ENCODE results near the gene IRAK1. TPM values are rescaled to one million over a fixed set of nuclear protein-coding genes. Genes with fewer than 3 reads are reported as not detected.
A peak's percentile ranks its signal among the peaks of the same experiment; 100 is the strongest.

IRAK1 gene
- total and polyA plus RNA-seq, 9 of the 15 experiments (the other 6 are each of a cell fraction or from before 2014, with no cell fraction given) = 11.6 to 261 (median 91.6) TPM

DNA sequence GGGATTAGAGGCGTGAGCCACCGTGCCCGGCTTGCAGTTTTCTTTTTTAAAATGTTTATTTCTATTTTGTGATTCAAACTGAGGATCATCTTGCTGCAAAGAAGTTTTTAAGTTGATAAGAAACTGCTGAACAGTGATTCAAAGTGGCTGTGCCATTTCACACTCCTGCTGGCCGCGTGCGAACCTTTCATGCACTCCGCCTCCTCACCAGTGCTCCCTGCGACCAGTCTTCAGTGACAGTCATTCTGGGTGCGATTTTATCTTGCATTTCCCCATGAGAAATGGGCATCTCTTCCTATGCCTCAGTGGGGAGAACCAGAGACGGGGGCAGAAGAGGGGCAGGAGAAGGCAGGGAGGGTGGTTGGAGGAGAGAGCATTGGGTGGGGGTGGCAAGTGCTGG is 25.7 kb downstream of the IRAK1 start:
- in situ Hi-C loops (cut with MboI) = no loop called here

More for the DNA sequence above, 25.7 kb downstream of the IRAK1 start:
- H3K27ac ChIP-seq (ENCODE audit: extremely low read depth, low read depth, low read length) = no peak overlapping the region
- CTCF ChIA-PET (ENCODE audit: low intra/inter-chr PET ratio) = no interaction called here
- no peaks in the 10 kb centered on the region for H4K20me1 ChIP-seq (replicated peaks; ENCODE audit: control insufficient read depth, insufficient read depth, low read length)
- H3K9me3 ChIP-seq (replicated peaks; ENCODE audit: control insufficient read depth, insufficient read depth, low read depth, low read length) = no peaks in the 10 kb centered on the region
- no peak overlapping the region for H3K4me2 ChIP-seq (ENCODE audit: insufficient read depth, low read length)
- WGBS (ENCODE audit: insufficient coverage, low coverage, missing lambda C conversion rate) = 53% methylated on average over 10 of the region's 10 CpGs
- BruUV-seq (replicated peaks) = no TSS peak
- no peak overlapping the region for H2AFZ ChIP-seq (ENCODE audit: low read depth, low read length)
- POLR2A ChIA-PET = no interaction called here
- H3K9me1 ChIP-seq (ENCODE audit: control insufficient read depth, insufficient read depth, low read length) = no peaks in the 10 kb centered on the region
- intact Hi-C loops (cut with micrococcal nuclease) = no loop called here
- H3K36me3 ChIP-seq (ENCODE audit: control insufficient read depth, insufficient read depth, low read length) = no peaks in the 10 kb centered on the region
- TF ChIP-seq EGR1 (conservative IDR thresholded peaks at IDR 0.05) = 0 out of 2 replicates have a peak, but pooled peaks have one; percentile 10
- TF ChIP-seq, protein P1, sequence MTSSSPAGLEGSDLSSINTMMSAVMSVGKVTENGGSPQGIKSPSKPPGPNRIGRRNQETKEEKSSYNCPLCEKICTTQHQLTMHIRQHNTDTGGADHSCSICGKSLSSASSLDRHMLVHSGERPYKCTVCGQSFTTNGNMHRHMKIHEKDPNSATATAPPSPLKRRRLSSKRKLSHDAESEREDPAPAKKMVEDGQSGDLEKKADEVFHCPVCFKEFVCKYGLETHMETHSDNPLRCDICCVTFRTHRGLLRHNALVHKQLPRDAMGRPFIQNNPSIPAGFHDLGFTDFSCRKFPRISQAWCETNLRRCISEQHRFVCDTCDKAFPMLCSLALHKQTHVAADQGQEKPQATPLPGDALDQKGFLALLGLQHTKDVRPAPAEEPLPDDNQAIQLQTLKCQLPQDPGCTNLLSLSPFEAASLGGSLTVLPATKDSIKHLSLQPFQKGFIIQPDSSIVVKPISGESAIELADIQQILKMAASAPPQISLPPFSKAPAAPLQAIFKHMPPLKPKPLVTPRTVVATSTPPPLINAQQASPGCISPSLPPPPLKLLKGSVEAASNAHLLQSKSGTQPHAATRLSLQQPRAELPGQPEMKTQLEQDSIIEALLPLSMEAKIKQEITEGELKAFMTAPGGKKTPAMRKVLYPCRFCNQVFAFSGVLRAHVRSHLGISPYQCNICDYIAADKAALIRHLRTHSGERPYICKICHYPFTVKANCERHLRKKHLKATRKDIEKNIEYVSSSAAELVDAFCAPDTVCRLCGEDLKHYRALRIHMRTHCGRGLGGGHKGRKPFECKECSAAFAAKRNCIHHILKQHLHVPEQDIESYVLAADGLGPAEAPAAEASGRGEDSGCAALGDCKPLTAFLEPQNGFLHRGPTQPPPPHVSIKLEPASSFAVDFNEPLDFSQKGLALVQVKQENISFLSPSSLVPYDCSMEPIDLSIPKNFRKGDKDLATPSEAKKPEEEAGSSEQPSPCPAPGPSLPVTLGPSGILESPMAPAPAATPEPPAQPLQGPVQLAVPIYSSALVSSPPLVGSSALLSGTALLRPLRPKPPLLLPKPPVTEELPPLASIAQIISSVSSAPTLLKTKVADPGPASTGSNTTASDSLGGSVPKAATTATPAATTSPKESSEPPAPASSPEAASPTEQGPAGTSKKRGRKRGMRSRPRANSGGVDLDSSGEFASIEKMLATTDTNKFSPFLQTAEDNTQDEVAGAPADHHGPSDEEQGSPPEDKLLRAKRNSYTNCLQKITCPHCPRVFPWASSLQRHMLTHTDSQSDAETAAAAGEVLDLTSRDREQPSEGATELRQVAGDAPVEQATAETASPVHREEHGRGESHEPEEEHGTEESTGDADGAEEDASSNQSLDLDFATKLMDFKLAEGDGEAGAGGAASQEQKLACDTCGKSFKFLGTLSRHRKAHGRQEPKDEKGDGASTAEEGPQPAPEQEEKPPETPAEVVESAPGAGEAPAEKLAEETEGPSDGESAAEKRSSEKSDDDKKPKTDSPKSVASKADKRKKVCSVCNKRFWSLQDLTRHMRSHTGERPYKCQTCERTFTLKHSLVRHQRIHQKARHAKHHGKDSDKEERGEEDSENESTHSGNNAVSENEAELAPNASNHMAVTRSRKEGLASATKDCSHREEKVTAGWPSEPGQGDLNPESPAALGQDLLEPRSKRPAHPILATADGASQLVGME (CRISPR knock-in tag; IDR thresholded peaks at IDR 0.05) = no peak
- peak; percentile 72 for TF ChIP-seq ZNF263 (CRISPR knock-in tag; IDR thresholded peaks at IDR 0.05; ENCODE audit: borderline replicate concordance)
- no peak for TF ChIP-seq THRB (CRISPR knock-in tag; conservative IDR thresholded peaks at IDR 0.05)
- TF ChIP-seq, protein P2, sequence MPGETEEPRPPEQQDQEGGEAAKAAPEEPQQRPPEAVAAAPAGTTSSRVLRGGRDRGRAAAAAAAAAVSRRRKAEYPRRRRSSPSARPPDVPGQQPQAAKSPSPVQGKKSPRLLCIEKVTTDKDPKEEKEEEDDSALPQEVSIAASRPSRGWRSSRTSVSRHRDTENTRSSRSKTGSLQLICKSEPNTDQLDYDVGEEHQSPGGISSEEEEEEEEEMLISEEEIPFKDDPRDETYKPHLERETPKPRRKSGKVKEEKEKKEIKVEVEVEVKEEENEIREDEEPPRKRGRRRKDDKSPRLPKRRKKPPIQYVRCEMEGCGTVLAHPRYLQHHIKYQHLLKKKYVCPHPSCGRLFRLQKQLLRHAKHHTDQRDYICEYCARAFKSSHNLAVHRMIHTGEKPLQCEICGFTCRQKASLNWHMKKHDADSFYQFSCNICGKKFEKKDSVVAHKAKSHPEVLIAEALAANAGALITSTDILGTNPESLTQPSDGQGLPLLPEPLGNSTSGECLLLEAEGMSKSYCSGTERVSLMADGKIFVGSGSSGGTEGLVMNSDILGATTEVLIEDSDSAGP (CRISPR knock-in tag; IDR thresholded peaks at IDR 0.05) = no peak
- no peak overlapping the region for H3K4me3 ChIP-seq
- FAIRE-seq (no peak), DNase-seq (ENCODE audit: extremely low read depth in 1 of 4, low spot score in 3 of 4) (no peak), ATAC-seq (no peak)
- H3K27me3 ChIP-seq (ENCODE audit: control insufficient read depth in 2 of 2, insufficient read depth in 2 of 2, low read length in 2 of 2) = no peaks in the 10 kb centered on the region
- no peaks in the 10 kb centered on the region for H3K79me2 ChIP-seq (ENCODE audit: control insufficient read depth, insufficient read depth, low read length)
- H3K4me1 ChIP-seq (replicated peaks in 1 of 2; ENCODE audit: control insufficient read depth in 2 of 2, insufficient read depth in 2 of 2, low read length in 2 of 2) = peaks cover 0 to 15% of the 10 kb centered on the region in 2 experiments; a peak in 3 of 5 replicates
- H3K9ac ChIP-seq (ENCODE audit: insufficient read depth in 1 of 2, low read depth in 2 of 2, low read length in 2 of 2) = no peak overlapping the region; a peak in 1 of 4 replicates
